Transverse colon (tissue), 4 donors: Measurements from ENCODE around the gene CD74.

Experiments
- POLR2A ChIP-seq: fragments of 450-650 bp; IDR thresholded peaks from one replicate; pipeline ENCODE4 v1.6.1; 2016; ENCODE audit warnings: antibody characterized with exemption, mild to moderate bottlenecking, moderate library complexity
- POLR2AphosphoS5 ChIP-seq, 3 donors: sonication (generic); formaldehyde crosslinking; IDR thresholded peaks; one replicate each; pipeline ENCODE4 v1.6.1; 2016; ENCODE audit warnings: antibody characterized with exemption in 3 of 3
- TF ChIP-seq, protein P1 (sequence below), 5 experiments: fragments of 200-600 bp in 3 of 5; fragments of 450-650 bp in 2 of 5; sonication (generic) in 3 of 5; IDR thresholded peaks; 1 replicate in 2 of 5; 2 replicates in 3 of 5; pipeline ENCODE4 v1.5.1; 2016 to 2017; ENCODE audit warnings: antibody characterized with exemption in 5 of 5, inconsistent platforms in 3 of 5, mild to moderate bottlenecking in 2 of 5, moderate library complexity in 1 of 5

DNA sequence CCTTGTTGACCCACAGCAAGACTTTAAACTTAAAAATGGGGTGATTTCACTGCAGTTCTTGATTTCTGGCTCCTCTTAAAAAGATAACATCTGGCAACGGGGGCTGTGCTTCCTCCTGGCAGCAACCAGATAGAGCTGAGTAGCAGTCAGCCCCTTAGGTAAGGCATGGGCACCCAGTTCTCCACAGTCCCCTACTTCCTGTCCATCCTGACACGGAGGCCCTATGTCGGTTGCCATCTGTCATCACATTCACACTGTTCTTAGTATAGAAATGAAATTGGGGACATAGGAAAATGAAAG lies 11.7 kb downstream of the CD74 start:
- no peak for TF ChIP-seq POLR2AphosphoS5 (IDR thresholded peaks at IDR 0.05)
- TF ChIP-seq POLR2A = no peak
- TF ChIP-seq, protein P1, sequence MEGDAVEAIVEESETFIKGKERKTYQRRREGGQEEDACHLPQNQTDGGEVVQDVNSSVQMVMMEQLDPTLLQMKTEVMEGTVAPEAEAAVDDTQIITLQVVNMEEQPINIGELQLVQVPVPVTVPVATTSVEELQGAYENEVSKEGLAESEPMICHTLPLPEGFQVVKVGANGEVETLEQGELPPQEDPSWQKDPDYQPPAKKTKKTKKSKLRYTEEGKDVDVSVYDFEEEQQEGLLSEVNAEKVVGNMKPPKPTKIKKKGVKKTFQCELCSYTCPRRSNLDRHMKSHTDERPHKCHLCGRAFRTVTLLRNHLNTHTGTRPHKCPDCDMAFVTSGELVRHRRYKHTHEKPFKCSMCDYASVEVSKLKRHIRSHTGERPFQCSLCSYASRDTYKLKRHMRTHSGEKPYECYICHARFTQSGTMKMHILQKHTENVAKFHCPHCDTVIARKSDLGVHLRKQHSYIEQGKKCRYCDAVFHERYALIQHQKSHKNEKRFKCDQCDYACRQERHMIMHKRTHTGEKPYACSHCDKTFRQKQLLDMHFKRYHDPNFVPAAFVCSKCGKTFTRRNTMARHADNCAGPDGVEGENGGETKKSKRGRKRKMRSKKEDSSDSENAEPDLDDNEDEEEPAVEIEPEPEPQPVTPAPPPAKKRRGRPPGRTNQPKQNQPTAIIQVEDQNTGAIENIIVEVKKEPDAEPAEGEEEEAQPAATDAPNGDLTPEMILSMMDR (IDR thresholded peaks at IDR 0.05) = no peak
